ENCODE measurements around the gene ESPNL.

GRCh38 chr2:238063414-238064189 lies 36.5 kb upstream of the ESPNL start:
- TF ChIP-seq CTCF (IDR thresholded peaks at IDR 0.05; ENCODE audit: low read length) (no peak), EZH2phosphoT487 (IDR thresholded peaks at IDR 0.05; ENCODE audit: low read length) (no peak), EZH2 (optimal IDR thresholded peaks at IDR 0.05; ENCODE audit: low read depth, low read length) (no peak)
